K562 (cell line): Measurements from ENCODE around the gene SDCCAG8. TPM values are rescaled to one million over a fixed set of nuclear protein-coding genes. Genes with fewer than 3 reads are reported as not detected.

ENCODE experiments used
- ATAC-seq: fragments of 200-7000 bp; cut with Tn5 transposase; 3 replicates; pipeline ENCODE4 v1.9.1; 2020; ENCODE audit warnings: moderate library complexity
- BruUV-seq: library from RNA; stranded (reverse); fragments of 400-500 nt; replicated peaks from 2 replicates; lab custom pipeline; 2021; lab: Mats Ljungman, UMichigan
- CTCF ChIA-PET: fragments of 300-600 bp; formaldehyde crosslinking; extraction: SDS; loops from one replicate; lab custom pipeline; 2021; ENCODE audit warnings: low intra/inter-chr PET ratio; lab: Yijun Ruan, JAX
- POLR2A ChIA-PET: fragments of 300-600, 350-650 bp; sonication (Branson Sonifier 250); formaldehyde crosslinking; extraction: SDS; loops from one replicate; lab custom pipeline; 2021; ENCODE audit warnings: antibody characterized with exemption, inconsistent platforms; lab: Yijun Ruan, JAX
- DNase-seq, 4 experiments: peaks; one replicate each; pipeline versions ENCODE4 v3.0.0 to v3.0.0-alpha.2; 2011 to 2018; ENCODE audit warnings: low spot score in 3 of 4, mixed read lengths in 3 of 4; ENCODE audit errors: extremely low read depth in 1 of 4
- FAIRE-seq: peaks from 2 replicates; lab custom pipeline; 2011; peaks lifted over from hg19 to GRCh38; lab: Jason Lieb, UNC
- H2AFZ ChIP-seq: 2 replicates; pipeline ENCODE4 v1.6.0; 2011; ENCODE audit warnings: low read depth, low read length, control low read depth, inconsistent platforms
- H3K27ac ChIP-seq: fragments of 200-600 bp; 3 replicates; pipeline ENCODE4 v1.8.0; 2011; ENCODE audit warnings: low read depth, mild to moderate bottlenecking, control low read depth, inconsistent platforms, low read length, moderate library complexity, mixed read lengths; ENCODE audit errors: extremely low read depth
- H3K27me3 ChIP-seq, 2 experiments: fragments of 300-600 bp in 1 of 2; 2 replicates in 1 of 2; 3 replicates in 1 of 2; pipeline versions ENCODE4 v1.6.0 to v1.8.0; 2011; ENCODE audit warnings: inconsistent platforms in 2 of 2, low read length in 2 of 2, mild to moderate bottlenecking in 1 of 2, mixed read lengths in 1 of 2, moderate library complexity in 1 of 2; ENCODE audit not compliant: control insufficient read depth in 2 of 2, insufficient read depth in 2 of 2
- H3K36me3 ChIP-seq: fragments of 300-600 bp; 3 replicates; pipeline ENCODE4 v1.8.0; 2011; ENCODE audit warnings: mild to moderate bottlenecking, low read length, inconsistent platforms; ENCODE audit not compliant: control insufficient read depth, insufficient read depth
- H3K4me1 ChIP-seq, 2 experiments: fragments of 200-600 bp in 1 of 2; replicated peaks in 1 of 2; 2 replicates in 1 of 2; 3 replicates in 1 of 2; pipeline versions ENCODE4 v1.5.1 to v1.8.0; 2011; ENCODE audit warnings: inconsistent platforms in 2 of 2, low read length in 2 of 2, mild to moderate bottlenecking in 1 of 2, mixed read lengths in 1 of 2, moderate library complexity in 1 of 2; ENCODE audit not compliant: control insufficient read depth in 2 of 2, insufficient read depth in 2 of 2
- H3K4me2 ChIP-seq: 2 replicates; pipeline ENCODE4 v1.6.1; 2011; ENCODE audit warnings: low read length, control low read depth, inconsistent platforms, mixed read lengths; ENCODE audit not compliant: insufficient read depth
- H3K4me3 ChIP-seq: fragments of 200-600 bp; sonication (generic), shearing (Covaris generic); 2 replicates; pipeline ENCODE4 v1.5.1; 2016; ENCODE audit warnings: control low read depth, inconsistent platforms
- H3K79me2 ChIP-seq: fragments of 200-600 bp; 3 replicates; pipeline ENCODE4 v1.8.0; 2011; ENCODE audit warnings: low read length, inconsistent platforms; ENCODE audit not compliant: control insufficient read depth, insufficient read depth
- H3K9ac ChIP-seq, 2 experiments: 2 replicates each; pipeline versions ENCODE4 v1.6.0 to v1.6.1; 2011; ENCODE audit warnings: low read depth in 2 of 2, low read length in 2 of 2, control low read depth in 1 of 2, inconsistent platforms in 1 of 2, mild to moderate bottlenecking in 1 of 2, mixed read lengths in 1 of 2; ENCODE audit not compliant: insufficient read depth in 1 of 2
- H3K9me1 ChIP-seq: one replicate; pipeline ENCODE4 v1.6.0; 2011; ENCODE audit warnings: inconsistent platforms, mild to moderate bottlenecking, low read length, moderate library complexity; ENCODE audit not compliant: control insufficient read depth, insufficient read depth
- H3K9me3 ChIP-seq: replicated peaks from 2 replicates; pipeline ENCODE4 v1.5.1; 2011; ENCODE audit warnings: low read depth, low read length, inconsistent platforms; ENCODE audit not compliant: control insufficient read depth, insufficient read depth
- H4K20me1 ChIP-seq: replicated peaks from 2 replicates; pipeline ENCODE4 v1.6.1; 2011; ENCODE audit warnings: low read length, inconsistent platforms, mixed read lengths; ENCODE audit not compliant: control insufficient read depth, insufficient read depth
- FOXK2 ChIP-seq, 2 experiments: fragments of 450-650 bp; IDR thresholded peaks in 1 of 2; conservative IDR thresholded peaks in 1 of 2; 2 replicates each; pipeline ENCODE4 v1.6.1; 2016; ENCODE audit warnings: low read depth in 2 of 2, mild to moderate bottlenecking in 1 of 2
- ILK ChIP-seq: fragments of 450-650 bp; IDR thresholded peaks from 2 replicates; pipeline ENCODE4 v1.6.1; 2016; ENCODE audit warnings: missing genetic modification characterization, low read depth, mild to moderate bottlenecking, missing compliant biosample characterization, moderate library complexity, borderline replicate concordance
- MECOM ChIP-seq: fragments of 250-450 bp; sonication (Bioruptor Pico); IDR thresholded peaks from 2 replicates; pipeline ENCODE4 v1.8.0; 2022; ENCODE audit warnings: inconsistent platforms
- MEIS2 ChIP-seq: fragments of 450-650 bp; IDR thresholded peaks from 2 replicates; pipeline ENCODE4 v1.6.1; 2014; ENCODE audit warnings: mild to moderate bottlenecking; ENCODE audit not compliant: partially characterized antibody
- PURB ChIP-seq: sonication (generic); formaldehyde crosslinking; IDR thresholded peaks from 2 replicates; pipeline ENCODE4 v1.9.0; 2021; ENCODE audit warnings: low read depth, mild to moderate bottlenecking, missing genetic modification reagents
- SRSF9 ChIP-seq: fragments of 200-400 bp; formaldehyde crosslinking; IDR thresholded peaks from 2 replicates; pipeline ENCODE4 v1.6.1; 2017; ENCODE audit warnings: low read depth, low read length, borderline replicate concordance
- SUPT5H ChIP-seq: fragments of 450-650 bp; IDR thresholded peaks from 2 replicates; pipeline ENCODE4 v1.6.1; 2016
- TEAD4 ChIP-seq, 2 experiments: sonication (generic) in 1 of 2; formaldehyde crosslinking in 1 of 2; IDR thresholded peaks; 2 replicates each; pipeline versions ENCODE4 v1.6.1 to v1.8.0; 2012 to 2022; ENCODE audit warnings: borderline replicate concordance in 1 of 2, inconsistent platforms in 1 of 2, low read length in 1 of 2, mild to moderate bottlenecking in 1 of 2, missing genetic modification reagents in 1 of 2
- WGBS: fragments of 100-300 bp; shearing (Covaris generic); methylation state at CpG from one replicate; pipeline ENCODE4 v1.1.6; 2016; ENCODE audit warnings: low coverage, mixed read lengths; ENCODE audit not compliant: insufficient coverage; ENCODE audit errors: missing lambda C conversion rate; 5-methylcytosine and 5-hydroxymethylcytosine counted together
- in situ Hi-C: fragments of 300-500 bp; cut with MboI; formaldehyde crosslinking; loops from 4 replicates; pipeline ENCODE4 v1.15.0; 2018; ENCODE audit warnings: inconsistent platforms, mixed read lengths
- intact Hi-C: fragments of 100-400 bp; cut with micrococcal nuclease; formaldehyde crosslinking; loops from 2 replicates; pipeline ENCODE4 v1.14.2; 2022
- polyA plus RNA-seq, 8 experiments: library from polyadenylated mRNA; depleted of rRNA in 4 of 8; stranded (reverse) in 5 of 8; unstranded in 3 of 8; fragments of >200 nt; fragmentation: Nextera tagmentation in 2 of 8; fragmentation: Illumina TruSeq in 1 of 8; extraction: Ambion mirVana in 2 of 8; extraction: Trizol in 1 of 8; gene quantifications; 2 replicates each; pipeline versions ENCODE4 v1.2.1 to v1.2.3, GENCODE V29; 2011 to 2014; ENCODE audit warnings: inconsistent platforms in 1 of 8, missing spikeins in 1 of 8
- total RNA-seq, 7 experiments: library from RNA; depleted of rRNA in 6 of 7; stranded (reverse); fragments of >200 nt in 6 of 7; fragmentation: Illumina TruSeq in 2 of 7; extraction: Trizol in 2 of 7; gene quantifications; 2 replicates each; pipeline versions ENCODE4 v1.2.1 to v1.2.3, GENCODE V29; 2011 to 2021; ENCODE audit warnings: low replicate concordance in 1 of 7

SDCCAG8 gene
- total and polyA plus RNA-seq, 9 of the 15 experiments (the other 6 are each of a cell fraction or from before 2014, with no cell fraction given): 17.9 to 36.7 (median 25.4) TPM

GRCh38 chr1:243428084-243428483 is 172.2 kb downstream of the SDCCAG8 start:
- WGBS: 57% methylated on average over 3 of the region's 3 CpGs
- Histone ChIP-seq H3K9me1 (no peaks in the 10 kb centered on the region), H4K20me1 (no peaks in the 10 kb centered on the region), H3K4me2 (no peak overlapping the region), H3K9ac (no peak overlapping the region), H3K79me2 (no peaks in the 10 kb centered on the region), H3K9me3 (no peaks in the 10 kb centered on the region), H3K4me1 (no peaks in the 10 kb centered on the region), H3K27ac (no peak overlapping the region), H2AFZ (no peak overlapping the region), H3K36me3 (no peaks in the 10 kb centered on the region), H3K27me3 (no peaks in the 10 kb centered on the region), H3K4me3 (no peak overlapping the region)
- CTCF ChIA-PET: no interaction called here
- TF ChIP-seq MECOM (CRISPR knock-in tag) (no peak), MEIS2 (peak; percentile 18)
- ATAC-seq: no peak
- no peak for DNase-seq
- in situ Hi-C loops: no loop called here
- FAIRE-seq: no peak
- BruUV-seq: no TSS peak
- POLR2A ChIA-PET: no interaction called here
- intact Hi-C loops: no loop called here

- ChIA-PET CTCF (no interaction called here), POLR2A (interaction anchor here (1.2 kb wide), 1 partner anchor 27 kb away, joined by 3 read pairs; no protein-coding TSS in a partner anchor)
- Histone ChIP-seq H4K20me1 (no peaks in the 10 kb centered on the region), H3K9me1 (no peaks in the 10 kb centered on the region), H3K27ac (no peak overlapping the region), H3K4me3 (no peak overlapping the region), H3K79me2 (no peaks in the 10 kb centered on the region), H3K4me1 (no peaks in the 10 kb centered on the region), H3K27me3 (no peaks in the 10 kb centered on the region), H3K36me3 (no peaks in the 10 kb centered on the region), H3K9ac (no peak overlapping the region), H2AFZ (no peak overlapping the region), H3K4me2 (no peak overlapping the region), H3K9me3 (no peaks in the 10 kb centered on the region)
- in situ Hi-C loops (no loop called here), intact Hi-C loops (no loop called here)
- no peak for FAIRE-seq
- ATAC-seq: no peak
- DNase-seq: no peak
- no TSS peak for BruUV-seq
- TF ChIP-seq TEAD4 (IDR thresholded peaks at IDR 0.05; ENCODE audit: low read length): no peak
- no peak for TF ChIP-seq TEAD4 (CRISPR knock-in tag; IDR thresholded peaks at IDR 0.05; ENCODE audit: borderline replicate concordance)
- TF ChIP-seq SRSF9: no peak
- TF ChIP-seq FOXK2 (conservative IDR thresholded peaks at IDR 0.05 in 1 of 2, IDR thresholded peaks at IDR 0.05 in 1 of 2; ENCODE audit: low read depth in 2 of 2): no peak
- TF ChIP-seq SUPT5H: no peak
- no peak for TF ChIP-seq PURB (CRISPR knock-in tag)
- no peak for TF ChIP-seq ILK (tag)
- 69% methylated on average over 9 of the region's 9 CpGs for WGBS
These were observed 172.9 kb downstream of the SDCCAG8 start for GRCh38 chr1:243428617-243429342.
